Astrocyte of the spinal cord (primary cell): ENCODE measurements around the gene ZNF823.
A peak's percentile ranks its signal among the peaks of the same experiment; 100 is the strongest.

ENCODE experiments used
- DNase-seq: peaks from one replicate; pipeline ENCODE4 v3.0.0; 2011; ENCODE audit warnings: low read depth, low spot score
- H3K4me3 ChIP-seq: 2 replicates; pipeline ENCODE4 v1.5.1; 2011; ENCODE audit warnings: low read depth, mild to moderate bottlenecking, low read length, moderate library complexity
- CTCF ChIP-seq: IDR thresholded peaks from 2 replicates; pipeline ENCODE4 v1.5.1; 2012; ENCODE audit warnings: low read depth, mild to moderate bottlenecking, low read length, inconsistent platforms
- in situ Hi-C: cut with HindIII; loops from 2 replicates; pipeline ENCODE4 v1.10.0; 2017; ENCODE audit warnings: low sequenced_read_pairs

The ZNF823 gene

GRCh38 chr19:11697284-11697855 lies 41.4 kb downstream of the ZNF823 start:
- no peak for TF ChIP-seq CTCF
- DNase-seq: no peak
- H3K4me3 ChIP-seq: no peak overlapping the region
- in situ Hi-C loops: no loop called here

- DNase-seq: peak; percentile 90
- peak overlapping the region; percentile 70 for H3K4me3 ChIP-seq
- TF ChIP-seq CTCF: no peak
- in situ Hi-C loops: no loop called here
Observed at GRCh38 chr19:11694533-11695439, 44.0 kb downstream of the ZNF823 start.

- TF ChIP-seq CTCF: peak; percentile 2
- peak; percentile 32 for DNase-seq
- peak overlapping the region; percentile 70 for H3K4me3 ChIP-seq
- in situ Hi-C loops: no loop called here
Observed at GRCh38 chr19:11693505-11694499, 44.9 kb downstream of the ZNF823 start.

- H3K4me3 ChIP-seq: no peak overlapping the region
- TF ChIP-seq CTCF: no peak
- no peak for DNase-seq
- in situ Hi-C loops: no loop called here
Observed at GRCh38 chr19:11692127-11692790, 46.5 kb downstream of the ZNF823 start.

GRCh38 chr19:11685676-11686650 lies 52.8 kb downstream of the ZNF823 start:
- H3K4me3 ChIP-seq: no peak overlapping the region
- DNase-seq: no peak
- in situ Hi-C loops: no loop called here
- TF ChIP-seq CTCF: no peak
